Stimulated activated effector memory CD8-positive, alpha-beta T cell treated with anti-CD3 and anti-CD28 coated beads, Interleukin-12 subunit alpha, Interleukin-12 subunit beta, amount 100 ng/mL, for 72 hours (primary cell): ENCODE measurements around the gene HRH3.

ENCODE experiments used
- ATAC-seq: fragments of 150-1000 bp; cut with Tn5 transposase; 2 replicates; pipeline ENCODE4 v1.10.0; 2021
- DNase-seq, 2 donors: peaks; one replicate each; pipeline ENCODE4 v3.0.0; 2021 to 2022; ENCODE audit warnings: low spot score in 2 of 2
- H3K27ac Mint-ChIP-seq: one replicate; pipeline ENCODE4 v1.8.0; 2022; ENCODE audit warnings: mild to moderate bottlenecking, mixed read lengths
- H3K36me3 Mint-ChIP-seq: one replicate; pipeline ENCODE4 v1.8.0; 2022; ENCODE audit warnings: mild to moderate bottlenecking, mixed read lengths
- H3K4me1 Mint-ChIP-seq: one replicate; pipeline ENCODE4 v1.8.0; 2022; ENCODE audit warnings: mixed read lengths
- H3K4me3 Mint-ChIP-seq: one replicate; pipeline ENCODE4 v1.8.0; 2022; ENCODE audit warnings: mild to moderate bottlenecking, mixed read lengths
- H3K9me3 Mint-ChIP-seq: one replicate; pipeline ENCODE4 v1.8.0; 2022; ENCODE audit warnings: mixed read lengths

Gene HRH3

DNA sequence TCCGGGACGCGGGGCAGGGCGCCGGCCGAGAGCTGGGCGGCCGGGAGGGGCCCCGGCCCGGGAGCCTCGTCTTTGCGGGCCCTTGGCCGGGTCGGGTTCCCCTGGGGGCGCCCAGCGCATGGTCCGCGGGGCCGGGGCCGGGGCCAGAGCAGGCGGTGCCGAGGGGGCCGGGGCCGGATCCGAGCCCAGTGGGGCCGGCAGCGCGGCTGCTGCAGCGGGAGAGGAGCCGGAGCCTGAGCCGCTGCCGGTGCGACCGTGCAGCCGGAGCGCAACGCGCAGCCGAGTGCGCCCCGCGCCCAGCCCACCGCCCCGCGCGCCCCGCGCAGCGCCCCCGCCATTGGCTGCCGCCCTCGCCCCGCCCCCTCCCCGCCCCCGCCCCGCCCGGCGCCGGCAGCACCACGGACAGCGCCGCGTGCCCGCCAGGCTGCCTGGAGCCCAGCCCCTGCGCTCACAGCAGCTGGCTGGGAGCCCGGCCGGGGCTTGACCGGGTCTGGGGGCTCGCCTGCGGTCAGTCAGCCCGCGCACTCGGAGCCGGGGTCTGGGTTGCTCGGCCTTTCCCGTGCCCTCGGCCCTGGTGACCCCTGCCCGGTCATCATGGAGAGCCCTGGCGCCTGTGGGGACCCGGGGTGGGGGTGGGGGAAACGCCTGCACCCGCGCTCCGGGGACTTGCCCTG is at the start of gene HRH3:
HRH3 (minus strand) TSS at position 287 of the 674 bp plus-strand sequence. CDS start 308 bp downstream, outside the sequence.
- H3K27ac Mint-ChIP-seq: no peak within 1 kb of the TSS
- peaks cover 6% of the 10 kb centered on the region for H3K4me1 Mint-ChIP-seq
- DNase-seq: peak; percentile 27 to 66

DNA sequence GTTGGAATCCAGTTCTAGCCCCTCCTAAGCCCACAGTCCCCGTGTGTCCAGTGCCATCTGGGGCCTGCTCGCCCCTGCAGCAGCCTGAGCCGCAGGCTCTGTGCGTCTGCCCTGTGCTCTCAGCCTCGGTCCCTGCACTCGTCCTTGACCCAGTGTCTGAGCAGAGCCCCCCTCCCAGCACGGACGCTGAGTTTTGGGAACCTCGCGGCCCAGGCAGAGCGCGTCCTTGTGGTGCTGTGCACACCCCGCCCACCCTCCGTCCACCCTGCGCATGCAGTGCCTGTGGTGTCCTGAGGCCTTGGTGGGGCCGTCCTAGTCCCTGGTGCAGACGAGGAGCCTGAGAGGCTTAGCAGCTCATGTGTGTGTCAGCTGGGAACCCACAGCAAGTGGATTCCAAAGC is 49.8 kb upstream of the HRH3 start:
- H3K9me3 Mint-ChIP-seq: no peaks in the 10 kb centered on the region
- H3K27ac Mint-ChIP-seq: peak overlapping the region; percentile 52
- DNase-seq (no peak), ATAC-seq (no peak)
- no peaks in the 10 kb centered on the region for H3K4me1 Mint-ChIP-seq
- H3K4me3 Mint-ChIP-seq: no peak overlapping the region
- H3K36me3 Mint-ChIP-seq: peaks cover 34% of the 10 kb centered on the region

More for the DNA sequence above, at the start of gene HRH3:
- H3K9me3 Mint-ChIP-seq: no peaks in the 10 kb centered on the region
- H3K4me3 Mint-ChIP-seq: peak within 1 kb of the TSS; percentile 36
- H3K36me3 Mint-ChIP-seq: no peaks in the 10 kb centered on the region
- peak; percentile 42 for ATAC-seq

DNA sequence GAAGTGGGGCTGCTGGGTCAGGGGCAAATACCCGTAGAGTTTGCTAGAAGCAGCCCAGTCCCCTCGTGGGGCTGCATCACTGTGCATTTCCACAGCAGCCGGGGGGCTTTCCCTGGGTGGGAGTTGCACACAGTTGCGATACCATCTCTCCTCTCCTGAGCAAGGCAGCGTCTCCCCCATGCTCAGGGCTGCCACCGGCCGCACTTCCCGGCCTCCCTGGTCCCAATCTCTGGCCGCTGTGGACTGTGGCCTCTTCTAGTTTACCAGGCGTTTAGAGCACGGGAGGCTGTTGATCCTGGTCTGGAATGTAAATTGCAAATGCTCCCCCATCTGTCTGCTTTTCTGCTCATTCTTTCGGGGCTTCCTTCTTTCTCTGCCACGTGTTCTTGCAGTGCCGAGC is 49.3 kb upstream of the HRH3 start:
- Mint-ChIP-seq H3K4me3 (no peak overlapping the region), H3K4me1 (no peaks in the 10 kb centered on the region), H3K36me3 (peaks cover 39% of the 10 kb centered on the region), H3K9me3 (no peaks in the 10 kb centered on the region), H3K27ac (peak overlapping the region; percentile 52)
- ATAC-seq: no peak
- DNase-seq: no peak

DNA sequence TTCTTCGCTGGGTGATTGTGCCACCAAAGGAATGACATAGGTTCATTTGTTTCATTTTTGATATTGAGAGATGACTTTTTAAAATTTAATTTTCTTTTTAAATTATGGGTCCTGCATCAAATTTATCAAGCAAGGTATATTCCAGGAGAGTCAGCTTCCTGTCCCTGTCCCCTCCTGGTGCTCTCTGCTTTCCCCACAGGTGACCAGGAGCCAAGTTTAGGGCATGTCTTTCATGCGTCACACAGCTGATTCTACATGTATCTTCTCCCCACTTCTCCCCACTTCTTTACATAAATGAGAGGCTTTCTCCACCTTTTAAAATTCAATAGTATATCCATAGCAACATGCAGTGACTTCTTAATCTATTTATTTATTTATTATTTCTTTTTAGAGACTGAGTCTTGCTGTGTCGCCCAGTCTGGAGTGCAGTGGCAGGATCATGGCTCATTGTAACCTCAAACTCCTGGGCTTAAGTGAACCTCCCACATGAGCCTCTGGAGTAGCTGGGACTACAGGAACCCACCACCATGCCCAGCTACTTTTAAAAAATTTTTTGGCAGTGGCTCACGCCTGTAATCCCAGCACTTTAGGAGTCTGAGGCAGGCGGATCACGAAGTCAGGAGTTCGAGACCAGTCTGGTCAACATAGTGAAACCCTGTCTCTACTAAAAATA is 48.3 kb upstream of the HRH3 start:
- Mint-ChIP-seq H3K9me3 (no peaks in the 10 kb centered on the region), H3K27ac (no peak overlapping the region), H3K4me1 (no peaks in the 10 kb centered on the region), H3K4me3 (no peak overlapping the region), H3K36me3 (peaks cover 46% of the 10 kb centered on the region)
- ATAC-seq (no peak), DNase-seq (no peak)

DNA sequence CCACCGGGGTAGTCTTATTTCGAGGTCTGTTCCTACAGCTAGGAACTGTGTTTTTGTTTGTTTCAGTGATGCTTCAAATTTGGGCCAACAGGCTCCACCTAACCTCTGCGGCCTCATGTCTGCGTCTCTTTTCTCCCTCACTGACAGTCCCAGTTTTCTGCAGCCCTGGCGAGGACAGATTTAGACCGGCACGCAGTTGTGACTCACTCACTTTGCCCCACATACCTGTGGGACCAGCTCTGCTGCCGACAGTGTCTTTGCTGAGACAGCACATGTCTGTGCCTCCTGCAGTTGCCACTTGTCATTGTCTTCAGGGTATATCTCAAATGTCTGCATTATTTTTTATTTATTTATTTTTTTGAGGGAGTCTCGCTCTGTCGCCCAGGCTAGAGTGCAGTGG is 47.5 kb upstream of the HRH3 start:
- H3K27ac Mint-ChIP-seq: no peak overlapping the region
- DNase-seq (no peak), ATAC-seq (no peak)
- no peaks in the 10 kb centered on the region for H3K4me1 Mint-ChIP-seq
- H3K9me3 Mint-ChIP-seq: no peaks in the 10 kb centered on the region
- H3K36me3 Mint-ChIP-seq: peaks cover 42% of the 10 kb centered on the region
- H3K4me3 Mint-ChIP-seq: no peak overlapping the region

DNA sequence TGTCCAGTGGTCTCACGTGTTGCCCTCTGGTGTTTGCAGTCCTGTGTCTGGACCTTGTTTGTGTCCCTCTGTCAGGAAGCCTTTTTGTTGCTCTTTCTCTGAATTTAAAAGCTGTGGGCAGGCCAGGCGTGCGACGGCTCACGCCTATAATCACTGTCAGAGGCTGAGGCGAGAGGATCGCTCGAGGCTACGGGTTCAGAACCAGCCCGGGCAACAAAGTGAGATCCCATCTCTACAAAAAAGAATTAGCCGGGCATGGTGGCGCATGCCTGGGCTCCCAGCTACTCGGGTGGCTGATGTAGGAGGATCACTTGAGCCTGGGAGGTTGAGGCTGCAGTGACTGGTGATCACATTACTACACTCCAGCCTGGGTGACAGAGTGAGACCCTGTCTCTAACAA is 46.8 kb upstream of the HRH3 start:
- Mint-ChIP-seq H3K36me3 (peaks cover 42% of the 10 kb centered on the region), H3K27ac (no peak overlapping the region)
- no peak for DNase-seq

DNA sequence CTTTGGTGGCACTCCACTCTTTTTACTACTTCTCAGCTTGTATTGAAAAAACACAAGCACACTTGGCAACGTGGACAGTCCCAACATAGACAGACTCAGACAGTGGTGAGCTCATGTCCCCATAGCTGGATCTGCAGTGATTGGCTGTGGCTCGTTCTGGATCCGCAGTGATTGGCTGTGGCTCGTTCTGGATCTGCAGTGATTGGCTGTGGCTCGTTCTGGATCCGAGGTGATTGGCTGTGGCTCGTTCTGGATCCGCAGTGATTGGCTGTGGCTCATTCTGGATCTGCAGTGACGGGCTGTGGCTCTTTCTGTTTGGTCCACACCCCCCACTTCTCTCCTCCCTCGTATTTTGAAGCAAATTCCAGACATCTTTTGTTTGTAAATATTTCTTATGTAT is 46.3 kb upstream of the HRH3 start:
- ATAC-seq (no peak), DNase-seq (no peak)
- Mint-ChIP-seq H3K9me3 (no peaks in the 10 kb centered on the region), H3K4me1 (no peaks in the 10 kb centered on the region), H3K4me3 (no peak overlapping the region), H3K36me3 (peaks cover 46% of the 10 kb centered on the region), H3K27ac (no peak overlapping the region)

More for the DNA sequence above, 46.8 kb upstream of the HRH3 start:
- no peaks in the 10 kb centered on the region for H3K9me3 Mint-ChIP-seq
- ATAC-seq: no peak
- H3K4me1 Mint-ChIP-seq: no peaks in the 10 kb centered on the region
- no peak overlapping the region for H3K4me3 Mint-ChIP-seq

DNA sequence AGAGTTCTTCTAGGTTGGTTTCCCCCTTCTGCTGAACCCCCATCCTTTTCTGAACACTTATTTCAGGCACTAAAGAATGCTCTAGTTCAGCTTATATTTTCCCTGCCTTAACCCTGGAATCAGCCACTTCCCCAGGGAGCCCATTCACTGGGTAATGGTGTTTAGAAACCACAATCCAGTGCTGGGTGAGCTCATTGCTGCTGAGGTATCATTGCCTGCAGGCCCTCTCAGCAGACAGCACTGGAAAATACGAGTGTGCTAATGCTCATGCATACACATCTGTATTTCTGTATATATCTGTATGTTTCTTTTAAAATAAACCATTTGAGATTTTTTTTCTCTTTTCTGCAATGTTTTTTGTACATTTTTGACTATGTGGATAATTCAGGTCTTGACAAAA is 45.3 kb upstream of the HRH3 start:
- Mint-ChIP-seq H3K9me3 (no peaks in the 10 kb centered on the region), H3K27ac (no peak overlapping the region), H3K4me3 (no peak overlapping the region), H3K36me3 (peaks cover 56% of the 10 kb centered on the region), H3K4me1 (no peaks in the 10 kb centered on the region)
- no peak for ATAC-seq
- DNase-seq: no peak

DNA sequence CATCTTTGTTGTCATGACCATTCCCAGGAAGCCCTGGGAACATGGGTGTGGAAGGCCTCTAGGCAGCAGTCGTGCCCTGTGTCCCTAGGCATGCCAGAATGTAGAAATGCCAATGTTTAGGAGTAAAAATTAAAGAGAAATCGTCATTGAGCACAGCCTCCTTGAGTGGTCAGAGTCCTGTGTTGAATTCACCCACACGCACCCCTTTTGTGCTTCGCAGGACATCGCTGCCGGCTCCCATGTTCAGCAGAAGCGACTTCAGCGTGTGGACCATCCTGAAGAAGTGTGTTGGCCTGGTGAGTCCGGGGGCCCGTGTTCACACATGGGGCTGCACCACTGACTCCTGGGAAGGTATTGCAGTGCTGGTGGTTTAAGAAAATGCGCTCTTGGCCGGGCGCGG is 43.3 kb upstream of the HRH3 start:
- H3K4me3 Mint-ChIP-seq: no peak overlapping the region
- peaks cover 59% of the 10 kb centered on the region for H3K36me3 Mint-ChIP-seq
- H3K27ac Mint-ChIP-seq: no peak overlapping the region
- no peaks in the 10 kb centered on the region for H3K9me3 Mint-ChIP-seq
- no peaks in the 10 kb centered on the region for H3K4me1 Mint-ChIP-seq
- no peak for DNase-seq
- ATAC-seq: no peak

DNA sequence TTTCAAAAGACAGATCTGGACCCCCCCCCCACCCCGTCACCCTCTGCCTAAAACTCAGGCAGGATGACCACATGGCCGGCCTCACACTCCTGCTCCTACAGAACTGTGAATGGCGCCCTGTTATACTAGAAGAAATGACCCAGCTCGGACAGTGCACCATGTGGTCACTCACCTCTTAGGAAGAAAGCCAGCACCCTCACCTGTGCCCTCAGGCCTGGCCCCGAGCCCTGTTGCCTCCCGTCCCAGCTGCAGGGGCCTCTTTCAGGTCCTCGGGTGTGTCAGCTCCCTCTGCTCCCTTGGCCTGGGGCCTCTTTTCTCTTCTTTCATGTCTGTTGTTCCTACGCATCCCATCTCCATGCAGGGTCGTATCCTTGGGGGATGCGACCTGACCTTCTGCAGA is 42.0 kb upstream of the HRH3 start:
- no peak overlapping the region for H3K4me3 Mint-ChIP-seq
- H3K4me1 Mint-ChIP-seq: no peaks in the 10 kb centered on the region
- H3K9me3 Mint-ChIP-seq: no peaks in the 10 kb centered on the region
- H3K27ac Mint-ChIP-seq: no peak overlapping the region
- peaks cover 64% of the 10 kb centered on the region for H3K36me3 Mint-ChIP-seq
- ATAC-seq (no peak), DNase-seq (no peak)

DNA sequence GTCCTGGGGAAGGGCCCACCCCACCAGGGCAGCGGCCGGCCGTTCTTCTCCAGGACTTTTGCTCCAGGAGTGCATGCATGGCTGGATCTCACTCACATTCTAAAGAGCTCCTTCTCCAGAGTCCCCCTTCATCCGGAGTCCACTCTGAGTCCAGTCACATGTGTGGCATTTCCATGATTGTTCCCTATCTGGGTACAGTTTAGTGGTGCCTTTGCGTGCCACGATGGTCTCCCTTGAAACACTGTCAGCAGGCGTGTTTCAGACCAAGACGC is 39.2 kb upstream of the HRH3 start:
- no peak for ATAC-seq
- H3K4me1 Mint-ChIP-seq: peaks cover 2% of the 10 kb centered on the region

DNA sequence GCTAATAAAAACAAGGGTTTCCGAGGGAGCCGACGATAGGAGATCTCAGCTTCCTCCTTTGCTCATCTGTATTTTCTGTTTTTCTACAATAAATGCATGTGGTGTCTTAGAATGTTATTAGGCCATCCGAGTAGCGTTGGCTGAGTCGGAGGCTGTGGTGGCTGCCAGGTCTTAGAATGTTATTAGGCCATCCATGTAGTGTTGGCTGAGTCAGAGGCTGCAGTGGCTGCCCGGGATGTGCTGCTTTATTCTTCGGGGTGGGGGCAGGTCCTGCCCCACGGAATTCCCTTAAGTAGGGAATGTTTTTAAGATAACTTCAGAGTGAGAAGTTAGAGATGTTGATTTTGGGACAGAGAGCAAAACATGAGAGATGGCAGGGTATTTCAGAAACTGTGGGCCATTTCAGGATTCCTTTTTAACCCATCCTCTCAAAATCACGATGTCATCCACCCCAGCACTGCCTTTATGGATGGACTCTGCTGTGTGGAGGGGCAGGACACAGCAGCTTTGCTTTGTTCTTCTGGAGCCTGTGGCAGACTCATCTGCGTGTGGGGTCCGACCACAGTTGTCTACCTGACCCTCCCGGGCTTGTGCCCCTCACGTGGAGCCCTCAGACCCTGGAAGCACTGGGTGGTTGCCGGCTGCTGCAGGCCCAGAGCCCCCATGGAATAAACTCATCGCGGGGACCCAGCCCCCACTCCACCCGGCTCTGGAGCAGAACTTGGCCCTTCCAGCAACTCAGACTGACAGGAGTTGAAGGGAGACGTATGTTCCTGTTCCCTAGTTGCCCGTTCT is 38.6 kb upstream of the HRH3 start:
- no peak overlapping the region for H3K27ac Mint-ChIP-seq
- H3K4me3 Mint-ChIP-seq: no peak overlapping the region
- peaks cover 6% of the 10 kb centered on the region for H3K4me1 Mint-ChIP-seq
- peaks cover 57% of the 10 kb centered on the region for H3K36me3 Mint-ChIP-seq
- H3K9me3 Mint-ChIP-seq: no peaks in the 10 kb centered on the region
- no peak for DNase-seq
- no peak for ATAC-seq

More for the DNA sequence above, 39.2 kb upstream of the HRH3 start:
- Mint-ChIP-seq H3K27ac (no peak overlapping the region), H3K4me3 (no peak overlapping the region), H3K9me3 (no peaks in the 10 kb centered on the region), H3K36me3 (peaks cover 61% of the 10 kb centered on the region)
- no peak for DNase-seq

DNA sequence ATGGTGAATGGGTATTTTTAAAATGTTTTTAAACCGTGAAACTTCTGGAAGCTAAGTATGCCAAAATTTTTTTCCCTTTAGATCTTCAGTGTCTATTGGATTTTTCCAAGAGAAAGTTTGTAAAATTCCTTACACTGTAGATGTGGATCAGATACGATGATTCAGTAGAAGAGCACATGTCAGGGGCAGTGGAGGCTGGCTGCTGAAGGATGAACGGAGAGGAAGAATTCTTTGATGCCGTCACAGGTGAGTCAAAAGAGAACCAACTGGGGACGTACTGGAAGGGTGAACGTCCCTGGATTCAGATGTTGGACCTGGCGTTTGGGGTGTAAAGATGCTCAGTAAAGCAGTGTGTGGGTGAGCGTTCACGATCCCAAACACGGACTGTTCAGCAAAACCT is 35.9 kb upstream of the HRH3 start:
- ATAC-seq (no peak), DNase-seq (no peak)
- peaks cover 38% of the 10 kb centered on the region for H3K36me3 Mint-ChIP-seq
- peaks cover 21% of the 10 kb centered on the region for H3K4me1 Mint-ChIP-seq
- H3K9me3 Mint-ChIP-seq: no peaks in the 10 kb centered on the region
- no peak overlapping the region for H3K4me3 Mint-ChIP-seq
- H3K27ac Mint-ChIP-seq: peak overlapping the region; percentile 36

DNA sequence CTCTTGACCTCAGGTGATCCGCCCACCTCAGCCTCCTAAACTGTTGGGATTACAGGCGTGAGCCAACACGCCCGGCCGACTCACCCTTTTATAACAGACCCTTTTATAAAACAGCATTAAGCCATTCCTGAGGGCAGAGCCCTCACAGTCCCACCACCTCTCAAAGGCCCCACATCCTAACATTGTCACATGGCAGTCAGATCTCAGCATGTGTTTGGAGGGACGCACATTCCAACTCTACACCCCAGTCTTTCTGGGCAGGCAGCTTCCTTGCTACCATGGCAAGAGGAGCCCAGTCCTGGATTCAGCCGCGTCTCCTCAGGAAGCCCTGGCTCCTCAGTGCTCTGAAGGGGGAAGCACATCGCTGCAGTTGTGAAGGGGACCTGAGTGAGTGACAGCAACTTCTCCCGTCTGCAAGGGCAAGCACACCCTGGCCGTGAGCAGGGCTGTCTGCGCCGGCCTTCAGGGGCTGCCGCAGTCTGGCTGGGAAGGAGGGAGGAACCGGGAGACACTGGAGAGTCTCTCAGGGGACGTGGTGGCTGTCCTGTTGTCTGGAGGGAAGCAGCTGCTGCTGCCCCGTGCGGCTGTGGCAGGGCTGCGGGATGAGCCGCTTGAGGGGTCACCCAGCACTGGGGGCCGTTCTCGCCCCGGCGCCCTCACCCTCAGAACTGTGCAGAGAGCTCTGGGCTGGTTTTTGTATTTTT is 34.1 kb upstream of the HRH3 start:
- Mint-ChIP-seq H3K4me3 (no peak overlapping the region), H3K36me3 (peaks cover 20% of the 10 kb centered on the region), H3K27ac (peak overlapping the region; percentile 17), H3K4me1 (peaks cover 29% of the 10 kb centered on the region), H3K9me3 (no peaks in the 10 kb centered on the region)
- ATAC-seq (no peak), DNase-seq (no peak)

DNA sequence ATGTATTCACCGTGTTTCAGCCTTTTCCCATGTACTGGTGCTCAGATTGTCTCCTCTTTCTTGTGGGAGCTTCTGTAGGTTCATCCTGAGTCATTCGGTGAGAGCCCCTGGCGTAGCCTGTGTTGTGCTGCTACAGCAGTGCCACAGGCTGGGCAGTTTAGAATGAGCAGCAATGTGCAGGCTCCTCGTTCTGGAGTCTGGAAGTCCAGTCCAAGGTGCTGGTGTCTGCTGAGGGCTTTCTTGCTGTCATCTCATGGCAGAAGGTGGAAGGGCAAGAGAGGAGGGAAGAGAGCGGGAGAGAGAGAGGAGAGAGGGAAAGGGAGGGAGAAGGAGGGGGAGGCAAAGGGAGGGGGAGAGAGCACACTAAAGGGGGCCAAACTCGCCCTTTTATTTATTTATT is 33.3 kb upstream of the HRH3 start:
- Mint-ChIP-seq H3K27ac (peak overlapping the region; percentile 21), H3K4me1 (peaks cover 29% of the 10 kb centered on the region), H3K9me3 (no peaks in the 10 kb centered on the region), H3K36me3 (peaks cover 20% of the 10 kb centered on the region), H3K4me3 (no peak overlapping the region)
- ATAC-seq (no peak), DNase-seq (no peak)
